Gastrocnemius medialis (tissue), 4 donors: ENCODE results near the gene PLPP1.

Source experiments
- POLR2A ChIP-seq, 2 donors: fragments of 450-650 bp; IDR thresholded peaks; one replicate each; pipeline ENCODE4 v1.6.1; 2017; ENCODE audit warnings: antibody characterized with exemption in 2 of 2, mild to moderate bottlenecking in 2 of 2, moderate library complexity in 2 of 2
- TF ChIP-seq, protein P1 (sequence below), 5 experiments: fragments of 450-650 bp in 3 of 5; fragments of 200-600 bp in 2 of 5; sonication (generic) in 2 of 5; IDR thresholded peaks in 4 of 5; conservative IDR thresholded peaks in 1 of 5; 1 replicate in 4 of 5; 2 replicates in 1 of 5; pipeline ENCODE4 v1.5.1; 2016 to 2019; ENCODE audit warnings: antibody characterized with exemption in 5 of 5, mild to moderate bottlenecking in 3 of 5, moderate library complexity in 3 of 5

DNA sequence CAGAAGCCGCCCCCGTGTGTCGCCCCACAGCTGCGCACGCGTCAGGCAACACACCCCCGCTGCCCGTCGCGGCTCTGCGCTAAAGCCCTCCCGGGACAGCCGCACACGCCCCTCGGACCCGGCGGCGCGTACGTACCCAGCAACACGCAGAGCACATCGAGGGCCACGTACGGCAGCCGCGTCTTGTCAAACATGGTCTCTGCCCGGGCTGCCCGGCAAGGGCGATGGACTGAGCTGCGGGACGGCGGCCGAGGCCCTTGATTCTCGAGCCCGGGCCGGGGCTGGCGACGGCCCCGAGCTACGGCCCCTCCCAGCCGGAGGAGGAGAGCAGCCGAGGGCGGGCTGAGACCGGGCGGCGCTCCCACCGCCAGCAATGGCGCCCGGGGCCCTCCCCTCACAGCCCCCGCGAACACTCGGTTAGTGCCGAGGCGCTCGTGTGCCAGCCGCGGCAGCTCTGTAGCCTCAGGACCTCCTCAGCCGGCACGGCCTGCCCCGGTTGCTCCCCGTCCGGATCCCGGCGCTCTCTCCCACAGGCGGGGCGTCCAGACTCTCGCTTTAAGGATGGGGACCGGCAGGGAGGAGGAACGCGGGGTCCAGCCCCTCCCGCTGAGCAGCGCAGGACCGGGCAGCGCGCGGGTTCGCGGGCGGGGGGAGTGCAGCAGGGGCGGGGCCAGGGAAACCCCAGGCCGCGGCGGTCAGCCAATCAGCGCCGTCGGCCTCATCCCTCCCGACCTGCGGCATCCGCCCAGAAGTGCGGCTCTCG lies at the start of gene PLPP1:
- TF ChIP-seq, protein P1, sequence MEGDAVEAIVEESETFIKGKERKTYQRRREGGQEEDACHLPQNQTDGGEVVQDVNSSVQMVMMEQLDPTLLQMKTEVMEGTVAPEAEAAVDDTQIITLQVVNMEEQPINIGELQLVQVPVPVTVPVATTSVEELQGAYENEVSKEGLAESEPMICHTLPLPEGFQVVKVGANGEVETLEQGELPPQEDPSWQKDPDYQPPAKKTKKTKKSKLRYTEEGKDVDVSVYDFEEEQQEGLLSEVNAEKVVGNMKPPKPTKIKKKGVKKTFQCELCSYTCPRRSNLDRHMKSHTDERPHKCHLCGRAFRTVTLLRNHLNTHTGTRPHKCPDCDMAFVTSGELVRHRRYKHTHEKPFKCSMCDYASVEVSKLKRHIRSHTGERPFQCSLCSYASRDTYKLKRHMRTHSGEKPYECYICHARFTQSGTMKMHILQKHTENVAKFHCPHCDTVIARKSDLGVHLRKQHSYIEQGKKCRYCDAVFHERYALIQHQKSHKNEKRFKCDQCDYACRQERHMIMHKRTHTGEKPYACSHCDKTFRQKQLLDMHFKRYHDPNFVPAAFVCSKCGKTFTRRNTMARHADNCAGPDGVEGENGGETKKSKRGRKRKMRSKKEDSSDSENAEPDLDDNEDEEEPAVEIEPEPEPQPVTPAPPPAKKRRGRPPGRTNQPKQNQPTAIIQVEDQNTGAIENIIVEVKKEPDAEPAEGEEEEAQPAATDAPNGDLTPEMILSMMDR (IDR thresholded peaks at IDR 0.05 in 4 of 5, conservative IDR thresholded peaks at IDR 0.05 in 1 of 5), result no peak
- peak; percentile 75 to 93 for TF ChIP-seq POLR2A (IDR thresholded peaks at IDR 0.05)
